ENCODE measurements around the gene CLCN7.

DNA sequence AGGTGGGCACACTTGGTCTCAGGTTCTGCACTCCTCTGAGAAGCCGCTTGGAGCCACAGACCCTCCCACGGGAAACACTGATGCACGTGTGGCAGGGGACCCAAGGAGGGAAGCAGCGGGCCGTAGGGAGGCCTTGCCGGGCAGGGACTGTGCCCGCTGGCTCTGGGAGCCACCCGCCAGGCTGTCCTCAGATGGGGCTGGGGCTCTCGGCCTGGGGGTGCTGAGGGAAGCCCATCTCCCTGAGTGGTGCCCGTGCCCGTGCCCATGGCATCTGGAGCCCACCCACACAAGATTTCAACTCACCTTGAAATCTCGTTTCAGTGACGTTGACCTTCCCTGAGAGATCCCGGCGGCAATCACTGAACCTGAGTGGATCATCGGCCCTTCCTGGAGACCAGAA lies 17.9 kb downstream of the CLCN7 start:
- TF ChIP-seq FOXJ3 (CRISPR knock-in tag; IDR thresholded peaks at IDR 0.05) = no peak
- no peak for TF ChIP-seq RAD21 (IDR thresholded peaks at IDR 0.05; ENCODE audit: low read length)
- TF ChIP-seq, protein P1, sequence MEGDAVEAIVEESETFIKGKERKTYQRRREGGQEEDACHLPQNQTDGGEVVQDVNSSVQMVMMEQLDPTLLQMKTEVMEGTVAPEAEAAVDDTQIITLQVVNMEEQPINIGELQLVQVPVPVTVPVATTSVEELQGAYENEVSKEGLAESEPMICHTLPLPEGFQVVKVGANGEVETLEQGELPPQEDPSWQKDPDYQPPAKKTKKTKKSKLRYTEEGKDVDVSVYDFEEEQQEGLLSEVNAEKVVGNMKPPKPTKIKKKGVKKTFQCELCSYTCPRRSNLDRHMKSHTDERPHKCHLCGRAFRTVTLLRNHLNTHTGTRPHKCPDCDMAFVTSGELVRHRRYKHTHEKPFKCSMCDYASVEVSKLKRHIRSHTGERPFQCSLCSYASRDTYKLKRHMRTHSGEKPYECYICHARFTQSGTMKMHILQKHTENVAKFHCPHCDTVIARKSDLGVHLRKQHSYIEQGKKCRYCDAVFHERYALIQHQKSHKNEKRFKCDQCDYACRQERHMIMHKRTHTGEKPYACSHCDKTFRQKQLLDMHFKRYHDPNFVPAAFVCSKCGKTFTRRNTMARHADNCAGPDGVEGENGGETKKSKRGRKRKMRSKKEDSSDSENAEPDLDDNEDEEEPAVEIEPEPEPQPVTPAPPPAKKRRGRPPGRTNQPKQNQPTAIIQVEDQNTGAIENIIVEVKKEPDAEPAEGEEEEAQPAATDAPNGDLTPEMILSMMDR (IDR thresholded peaks at IDR 0.05) = no peak
- TF ChIP-seq, protein P2, sequence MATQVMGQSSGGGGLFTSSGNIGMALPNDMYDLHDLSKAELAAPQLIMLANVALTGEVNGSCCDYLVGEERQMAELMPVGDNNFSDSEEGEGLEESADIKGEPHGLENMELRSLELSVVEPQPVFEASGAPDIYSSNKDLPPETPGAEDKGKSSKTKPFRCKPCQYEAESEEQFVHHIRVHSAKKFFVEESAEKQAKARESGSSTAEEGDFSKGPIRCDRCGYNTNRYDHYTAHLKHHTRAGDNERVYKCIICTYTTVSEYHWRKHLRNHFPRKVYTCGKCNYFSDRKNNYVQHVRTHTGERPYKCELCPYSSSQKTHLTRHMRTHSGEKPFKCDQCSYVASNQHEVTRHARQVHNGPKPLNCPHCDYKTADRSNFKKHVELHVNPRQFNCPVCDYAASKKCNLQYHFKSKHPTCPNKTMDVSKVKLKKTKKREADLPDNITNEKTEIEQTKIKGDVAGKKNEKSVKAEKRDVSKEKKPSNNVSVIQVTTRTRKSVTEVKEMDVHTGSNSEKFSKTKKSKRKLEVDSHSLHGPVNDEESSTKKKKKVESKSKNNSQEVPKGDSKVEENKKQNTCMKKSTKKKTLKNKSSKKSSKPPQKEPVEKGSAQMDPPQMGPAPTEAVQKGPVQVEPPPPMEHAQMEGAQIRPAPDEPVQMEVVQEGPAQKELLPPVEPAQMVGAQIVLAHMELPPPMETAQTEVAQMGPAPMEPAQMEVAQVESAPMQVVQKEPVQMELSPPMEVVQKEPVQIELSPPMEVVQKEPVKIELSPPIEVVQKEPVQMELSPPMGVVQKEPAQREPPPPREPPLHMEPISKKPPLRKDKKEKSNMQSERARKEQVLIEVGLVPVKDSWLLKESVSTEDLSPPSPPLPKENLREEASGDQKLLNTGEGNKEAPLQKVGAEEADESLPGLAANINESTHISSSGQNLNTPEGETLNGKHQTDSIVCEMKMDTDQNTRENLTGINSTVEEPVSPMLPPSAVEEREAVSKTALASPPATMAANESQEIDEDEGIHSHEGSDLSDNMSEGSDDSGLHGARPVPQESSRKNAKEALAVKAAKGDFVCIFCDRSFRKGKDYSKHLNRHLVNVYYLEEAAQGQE (IDR thresholded peaks at IDR 0.05; ENCODE audit: low read depth, low read length) = no peak
- TF ChIP-seq, protein P3, sequence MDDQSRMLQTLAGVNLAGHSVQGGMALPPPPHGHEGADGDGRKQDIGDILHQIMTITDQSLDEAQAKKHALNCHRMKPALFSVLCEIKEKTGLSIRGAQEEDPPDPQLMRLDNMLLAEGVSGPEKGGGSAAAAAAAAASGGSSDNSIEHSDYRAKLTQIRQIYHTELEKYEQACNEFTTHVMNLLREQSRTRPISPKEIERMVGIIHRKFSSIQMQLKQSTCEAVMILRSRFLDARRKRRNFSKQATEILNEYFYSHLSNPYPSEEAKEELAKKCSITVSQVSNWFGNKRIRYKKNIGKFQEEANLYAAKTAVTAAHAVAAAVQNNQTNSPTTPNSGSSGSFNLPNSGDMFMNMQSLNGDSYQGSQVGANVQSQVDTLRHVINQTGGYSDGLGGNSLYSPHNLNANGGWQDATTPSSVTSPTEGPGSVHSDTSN (IDR thresholded peaks at IDR 0.05) = no peak
- TF ChIP-seq GABPA (IDR thresholded peaks at IDR 0.05; ENCODE audit: low read depth) = no peak

Data from SK-N-SH (cell line).